Jurkat, Clone E6-1 (cell line): ENCODE results near the gene UBAC2.
"Not testable (repeated sequence)": the region's sequence is repeated elsewhere in the genome, so short reads cannot be mapped to it uniquely, and the experiment has no call there.

Source experiments
- DNase-seq: peaks from one replicate; pipeline ENCODE4 v3.0.0-alpha.2; 2011; ENCODE audit warnings: low read depth, low spot score
- H3K4me3 ChIP-seq: 2 replicates; pipeline ENCODE4 v1.5.1; 2011; ENCODE audit warnings: mild to moderate bottlenecking, low read length, control low read depth, moderate library complexity

Gene UBAC2

GRCh38 chr13:99390601-99391000 is 189.9 kb downstream of the UBAC2 start:
- no peak for DNase-seq
- no peak overlapping the region for H3K4me3 ChIP-seq

GRCh38 chr13:99391781-99392469 is 191.3 kb downstream of the UBAC2 start:
- no peak for DNase-seq
- no peak overlapping the region for H3K4me3 ChIP-seq

DNA sequence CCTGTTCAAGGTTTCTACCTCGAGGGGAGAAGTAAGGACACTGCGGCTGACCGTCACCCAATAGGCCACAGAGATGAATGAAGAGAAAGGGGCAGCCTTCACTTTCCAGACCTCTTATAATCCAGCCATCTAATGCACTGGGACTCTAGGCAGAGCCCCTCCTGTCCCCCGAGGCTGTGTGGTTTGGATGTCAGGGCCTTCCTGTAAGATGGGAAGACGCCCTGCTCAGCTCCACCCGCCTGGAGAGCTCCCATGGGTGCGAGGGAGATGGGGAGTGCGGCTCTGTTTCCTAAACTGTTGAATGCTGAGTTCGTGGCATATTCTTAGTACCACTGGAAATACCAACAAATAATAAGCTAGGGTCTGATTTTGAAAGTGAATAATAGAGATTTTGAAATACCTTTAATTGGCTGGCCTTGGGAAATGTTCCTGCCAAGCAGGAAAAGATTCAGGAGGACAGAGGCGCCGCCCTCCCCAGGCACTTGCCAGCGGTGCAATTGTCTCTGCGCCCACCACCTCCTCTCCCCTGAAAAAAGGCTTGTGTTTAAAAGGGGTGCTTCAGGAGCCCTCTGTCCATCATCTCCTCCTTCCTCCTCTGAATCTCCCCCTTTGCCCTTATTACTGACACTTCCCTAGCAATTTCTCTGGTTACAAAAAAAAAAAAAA is 191.9 kb downstream of the UBAC2 start:
- DNase-seq = no peak
- H3K4me3 ChIP-seq = no peak overlapping the region

DNA sequence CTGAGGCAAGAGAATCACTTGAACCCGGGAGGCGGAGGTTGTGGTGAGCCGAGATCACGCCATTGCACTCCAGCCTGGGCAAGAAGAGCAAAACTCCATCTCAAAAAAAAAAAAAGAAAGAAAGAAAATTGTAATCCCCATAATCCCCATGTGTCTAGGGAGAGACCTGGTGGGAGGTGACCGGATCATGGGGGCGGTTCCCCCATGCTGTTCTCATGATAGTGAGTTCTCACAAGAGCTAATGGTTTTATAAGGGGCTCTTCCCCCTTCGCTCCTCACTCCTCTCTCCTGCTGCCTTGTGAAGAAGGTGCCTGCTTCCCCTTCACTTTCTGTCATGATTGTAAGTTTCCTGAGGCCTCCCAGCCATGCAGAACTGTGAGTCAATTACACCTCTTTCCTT is 192.7 kb downstream of the UBAC2 start:
- not testable (repeated sequence) for H3K4me3 ChIP-seq, DNase-seq

DNA sequence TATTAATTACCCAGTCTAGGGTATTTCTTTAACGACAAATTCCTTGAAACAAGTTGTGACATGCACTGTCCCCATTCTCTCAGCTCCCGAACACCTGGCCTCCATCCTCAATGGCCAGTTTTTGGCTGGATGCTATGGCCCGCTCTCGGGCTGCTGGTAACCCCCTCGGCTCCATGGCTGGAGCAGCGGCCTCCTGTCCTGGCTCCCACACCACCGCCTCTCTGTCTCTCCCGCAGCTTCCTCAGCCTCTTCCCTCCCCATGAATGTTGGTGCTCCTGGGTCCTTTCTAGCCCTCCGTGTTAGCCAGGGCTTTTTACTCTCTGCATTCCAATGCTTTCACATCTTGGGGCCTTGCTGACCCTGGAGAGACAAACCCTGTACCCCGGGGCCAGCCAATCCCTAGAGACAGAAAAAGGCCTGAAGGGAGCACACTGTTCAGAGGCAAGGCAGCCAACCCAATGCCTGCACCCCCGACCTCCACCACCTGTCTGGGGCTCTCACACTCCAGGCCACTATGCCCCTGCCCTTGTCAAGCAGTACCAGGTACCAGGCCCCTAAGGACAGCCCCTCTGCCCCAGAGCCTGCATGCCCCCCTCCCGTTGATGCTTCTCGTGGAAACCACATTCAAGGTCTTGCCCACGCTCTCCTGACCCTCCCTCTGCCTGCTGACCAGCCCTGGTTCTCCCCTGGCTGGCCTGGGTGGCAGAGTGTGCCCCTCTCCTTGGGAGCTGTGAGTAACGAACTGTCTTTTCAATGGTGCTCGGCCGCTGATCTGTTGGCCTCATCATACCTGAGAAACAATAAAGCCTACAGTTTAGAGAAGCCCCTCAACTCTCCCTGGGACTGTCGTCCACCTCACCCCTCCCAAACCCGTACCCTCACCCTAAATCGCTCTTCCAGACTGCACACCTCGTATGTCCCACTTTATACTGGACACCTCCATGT is 193.4 kb downstream of the UBAC2 start:
- DNase-seq = no peak
- no peak overlapping the region for H3K4me3 ChIP-seq

GRCh38 chr13:99395436-99395835 is 194.8 kb downstream of the UBAC2 start:
- DNase-seq = no peak
- H3K4me3 ChIP-seq = no peak overlapping the region

DNA sequence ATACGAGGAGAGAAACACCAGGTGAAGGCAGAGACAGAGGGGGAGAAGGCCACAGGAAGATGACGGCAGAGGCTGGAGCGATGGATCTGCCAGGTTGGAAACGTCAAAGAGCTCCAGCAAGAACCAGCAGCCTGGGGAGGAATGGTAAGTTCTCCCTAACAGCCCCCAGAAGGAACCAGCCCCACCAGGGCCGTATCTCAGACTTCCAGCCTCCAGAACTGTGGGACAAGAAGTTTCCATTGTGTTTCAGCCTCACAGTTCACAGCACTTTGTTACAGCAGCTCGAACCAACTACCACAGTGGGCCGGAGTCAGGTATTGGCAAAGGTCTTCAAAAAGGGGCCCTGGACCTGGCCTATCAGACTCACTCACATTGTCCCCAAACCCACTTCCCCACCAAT is 195.8 kb downstream of the UBAC2 start:
- H3K4me3 ChIP-seq = no peak overlapping the region
- no peak for DNase-seq

DNA sequence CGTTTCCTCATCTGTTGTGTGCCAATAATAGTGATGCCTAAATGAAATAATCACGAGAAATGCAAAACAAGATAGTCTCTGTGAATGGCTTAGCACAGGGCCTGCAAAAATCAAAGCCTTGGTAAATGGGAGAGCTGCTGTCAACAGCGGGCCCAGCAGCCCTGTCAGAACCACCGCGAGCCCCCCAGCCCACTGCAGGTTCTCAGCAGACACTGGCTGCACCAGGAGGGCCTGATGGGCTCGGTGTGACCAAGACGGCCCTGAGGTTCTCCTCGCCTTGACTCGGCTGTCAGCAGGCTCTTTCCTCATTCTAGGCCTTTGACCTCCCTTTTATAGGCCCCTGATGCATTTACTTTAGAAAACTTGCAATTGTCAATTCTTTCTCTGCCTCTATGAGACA is 197.4 kb downstream of the UBAC2 start:
- DNase-seq = no peak
- no peak overlapping the region for H3K4me3 ChIP-seq

DNA sequence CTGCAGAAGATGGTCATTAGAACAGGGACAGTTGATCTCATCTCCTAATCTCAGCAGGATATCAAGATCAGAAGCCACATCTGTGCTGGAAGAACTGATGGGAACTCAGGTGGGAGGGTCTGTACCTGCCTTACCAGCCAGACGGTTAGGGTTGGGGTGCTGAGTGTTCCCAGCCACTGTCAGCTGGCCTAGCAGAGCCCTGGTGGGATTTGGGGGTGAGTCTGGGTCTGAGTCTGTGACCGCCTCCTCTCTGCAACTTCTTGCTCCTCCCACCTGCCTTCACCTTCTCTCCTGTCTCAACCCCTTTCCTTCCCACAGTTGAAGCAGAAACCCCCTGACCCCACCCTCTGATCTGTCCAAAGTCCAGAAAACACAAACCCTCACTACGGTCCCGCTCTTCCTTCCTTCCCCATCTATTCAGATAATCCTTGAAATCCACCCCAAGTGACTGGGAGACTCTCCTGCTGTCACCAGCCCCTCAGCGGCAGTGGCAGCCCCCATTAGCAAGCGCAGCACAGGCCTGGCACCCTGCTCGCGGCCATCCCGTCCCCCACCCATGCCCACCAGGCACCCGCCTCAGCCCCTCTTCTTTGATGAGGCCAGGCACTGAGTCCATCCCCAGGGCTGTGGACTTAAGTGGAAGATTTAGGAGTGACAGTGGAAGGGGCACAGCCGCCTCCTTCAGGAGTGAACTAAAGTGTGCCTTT is 198.4 kb downstream of the UBAC2 start:
- H3K4me3 ChIP-seq = no peak overlapping the region
- no peak for DNase-seq

DNA sequence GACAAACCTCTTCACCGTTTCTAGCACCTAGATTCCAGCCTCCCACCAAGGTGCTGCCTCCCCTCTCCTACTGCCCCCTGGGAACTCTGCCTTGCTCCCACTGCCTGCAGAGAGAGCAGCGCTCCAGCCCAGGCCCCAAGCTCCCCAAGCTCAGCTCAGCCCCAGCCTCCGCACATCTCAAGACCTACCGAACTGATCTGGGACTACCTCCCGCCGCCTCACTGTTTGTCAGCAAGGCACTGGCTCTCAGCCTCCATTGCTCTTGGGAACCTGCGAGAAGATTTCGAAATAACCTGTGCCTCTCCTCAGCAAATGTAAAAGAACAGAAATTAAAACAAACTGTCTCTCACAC is 198.9 kb downstream of the UBAC2 start:
- DNase-seq = no peak

DNA sequence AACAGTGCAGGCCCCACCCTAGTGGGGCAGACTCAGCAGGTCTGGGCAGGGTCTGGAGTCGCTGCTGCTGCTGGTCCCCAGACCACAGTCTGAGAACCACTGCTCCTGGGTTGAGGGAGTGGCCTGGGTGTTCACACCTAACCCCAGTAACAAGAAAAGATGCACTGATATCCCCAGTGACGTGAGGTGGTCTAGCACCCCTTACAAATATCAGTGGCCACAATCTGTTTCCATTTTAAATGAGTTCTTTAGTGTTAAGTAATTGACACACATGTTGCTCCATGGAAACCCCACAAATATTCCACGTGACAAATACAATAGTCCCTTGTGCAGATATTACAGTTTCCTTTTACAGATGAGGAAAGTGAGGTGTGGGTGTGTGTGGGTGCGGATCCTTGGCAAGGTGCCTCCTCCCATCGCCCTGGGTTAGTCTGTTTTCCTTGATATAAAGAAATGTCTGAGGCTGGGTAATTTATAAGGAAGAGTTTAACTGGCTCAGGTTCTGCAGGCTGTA is 202.9 kb downstream of the UBAC2 start:
- no peak for DNase-seq
- no peak overlapping the region for H3K4me3 ChIP-seq

More for the DNA sequence above, 198.9 kb downstream of the UBAC2 start:
- no peak overlapping the region for H3K4me3 ChIP-seq

DNA sequence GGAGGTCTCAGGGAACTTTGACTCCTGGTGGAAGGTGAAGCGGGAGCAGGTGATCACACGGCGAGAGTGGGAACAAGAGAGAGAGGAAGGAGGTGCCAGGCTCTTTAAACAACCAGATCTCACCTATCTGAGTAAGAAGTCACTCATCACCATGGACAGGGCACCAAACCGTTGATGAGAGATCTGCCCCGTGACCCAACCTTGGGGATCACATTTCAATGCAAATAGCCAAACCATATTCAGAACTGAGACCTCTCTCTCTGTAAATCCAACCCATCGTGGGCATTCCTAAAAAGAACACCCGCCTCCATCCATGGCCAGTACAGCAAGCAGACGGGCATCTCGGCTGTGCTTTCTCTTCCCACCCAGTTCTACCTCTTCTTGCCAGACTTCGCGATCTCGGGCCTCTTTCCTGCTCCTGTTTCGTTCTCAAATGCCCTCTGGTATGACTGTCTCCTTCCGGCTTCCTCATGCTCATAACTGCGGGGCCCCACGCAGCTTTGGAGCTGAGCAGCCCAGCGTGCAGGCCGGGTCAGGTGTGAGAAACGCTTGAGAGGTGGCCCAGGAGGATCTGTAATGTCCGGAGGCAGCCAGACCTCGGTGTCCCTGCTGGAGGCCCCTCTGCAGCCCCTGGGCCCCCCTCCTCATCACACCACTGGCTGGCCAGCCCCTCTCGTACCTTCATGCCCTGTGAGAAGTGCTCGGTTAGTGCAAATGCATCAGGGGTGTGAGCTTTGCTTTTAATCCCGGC is 203.5 kb downstream of the UBAC2 start:
- no peak overlapping the region for H3K4me3 ChIP-seq
- no peak for DNase-seq

DNA sequence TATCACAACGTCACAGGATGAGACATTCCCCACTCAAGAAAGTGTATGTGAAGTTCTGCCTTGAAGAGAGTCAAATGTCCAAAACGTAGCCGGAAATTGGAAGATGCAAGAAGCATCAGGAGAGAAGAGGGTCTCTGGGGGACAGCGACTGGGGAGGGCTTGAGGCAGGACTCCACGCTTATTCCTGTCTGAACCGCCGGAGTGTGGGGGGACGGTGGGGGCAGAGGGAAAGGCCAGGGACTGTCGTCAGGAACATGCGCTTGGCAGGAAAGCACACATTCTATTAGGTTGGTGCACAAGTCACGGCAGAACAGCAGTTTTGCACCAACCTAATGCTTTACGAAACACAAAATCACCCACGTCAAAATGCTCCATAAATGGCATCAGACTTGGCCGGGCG is 205.3 kb downstream of the UBAC2 start:
- DNase-seq = no peak
- no peak overlapping the region for H3K4me3 ChIP-seq

DNA sequence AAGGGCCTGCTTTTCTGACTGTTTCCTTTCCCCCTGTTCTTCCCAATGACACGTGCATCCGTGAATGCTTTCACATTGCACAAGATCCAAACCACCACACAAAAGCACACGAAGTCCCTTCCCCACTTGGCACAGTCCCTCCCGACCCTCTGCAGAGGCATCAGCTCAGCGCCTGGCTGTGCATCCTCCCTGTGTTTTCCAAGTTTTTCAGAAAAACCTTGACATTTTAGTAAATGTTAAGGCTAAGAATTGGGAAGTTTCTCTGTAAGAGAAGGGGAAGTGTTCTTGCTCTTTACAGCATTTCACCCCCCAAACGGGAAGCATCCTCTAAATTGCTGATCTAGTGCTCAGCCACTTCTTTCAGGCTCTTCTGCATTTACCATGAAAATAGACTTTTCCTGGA is 206.1 kb downstream of the UBAC2 start:
- H3K4me3 ChIP-seq = no peak overlapping the region
- DNase-seq = no peak

GRCh38 chr13:99407906-99408702 is 207.4 kb downstream of the UBAC2 start:
- no peak for DNase-seq
- H3K4me3 ChIP-seq = no peak overlapping the region

- H3K4me3 ChIP-seq = no peak overlapping the region
- no peak for DNase-seq
Observed at GRCh38 chr13:99408703-99409000, 208.0 kb downstream of the UBAC2 start.

DNA sequence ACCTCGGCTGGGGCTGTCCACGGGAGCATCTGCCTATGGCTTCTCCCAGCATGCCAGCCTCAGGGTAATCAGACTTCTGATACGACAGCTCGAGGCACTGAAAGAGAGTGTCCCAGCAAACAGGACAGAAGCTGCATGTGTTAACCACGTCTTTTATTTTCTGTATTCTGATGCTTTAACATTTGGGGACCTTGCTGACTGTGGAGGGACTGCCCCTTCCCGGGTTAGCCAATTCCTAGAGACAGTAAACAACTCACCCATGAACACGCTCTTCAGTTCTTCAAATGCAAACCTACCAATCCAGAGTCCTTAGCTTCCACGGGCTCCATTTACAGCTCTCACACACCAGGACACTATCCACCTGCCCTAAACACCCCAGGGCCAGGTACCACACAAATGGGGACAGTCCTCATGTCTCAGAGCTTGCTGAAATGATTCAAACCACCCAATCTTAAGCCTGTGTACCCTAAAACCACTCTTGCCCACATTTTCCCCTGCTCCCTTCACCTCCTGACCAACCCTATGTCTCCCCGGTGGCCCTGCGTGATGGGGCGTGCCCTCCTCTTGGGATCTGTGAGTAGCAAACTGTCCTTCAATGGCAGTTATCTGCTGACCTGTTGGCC is 208.9 kb downstream of the UBAC2 start:
- DNase-seq, H3K4me3 ChIP-seq: not testable (repeated sequence)
